ENCODE data around the gene CDH4.
A peak's percentile ranks its signal among the peaks of the same experiment; 100 is the strongest.
"Not testable (repeated sequence)": the region's sequence is repeated elsewhere in the genome, so short reads cannot be mapped to it uniquely, and the experiment has no call there.

CDH4 gene

DNA sequence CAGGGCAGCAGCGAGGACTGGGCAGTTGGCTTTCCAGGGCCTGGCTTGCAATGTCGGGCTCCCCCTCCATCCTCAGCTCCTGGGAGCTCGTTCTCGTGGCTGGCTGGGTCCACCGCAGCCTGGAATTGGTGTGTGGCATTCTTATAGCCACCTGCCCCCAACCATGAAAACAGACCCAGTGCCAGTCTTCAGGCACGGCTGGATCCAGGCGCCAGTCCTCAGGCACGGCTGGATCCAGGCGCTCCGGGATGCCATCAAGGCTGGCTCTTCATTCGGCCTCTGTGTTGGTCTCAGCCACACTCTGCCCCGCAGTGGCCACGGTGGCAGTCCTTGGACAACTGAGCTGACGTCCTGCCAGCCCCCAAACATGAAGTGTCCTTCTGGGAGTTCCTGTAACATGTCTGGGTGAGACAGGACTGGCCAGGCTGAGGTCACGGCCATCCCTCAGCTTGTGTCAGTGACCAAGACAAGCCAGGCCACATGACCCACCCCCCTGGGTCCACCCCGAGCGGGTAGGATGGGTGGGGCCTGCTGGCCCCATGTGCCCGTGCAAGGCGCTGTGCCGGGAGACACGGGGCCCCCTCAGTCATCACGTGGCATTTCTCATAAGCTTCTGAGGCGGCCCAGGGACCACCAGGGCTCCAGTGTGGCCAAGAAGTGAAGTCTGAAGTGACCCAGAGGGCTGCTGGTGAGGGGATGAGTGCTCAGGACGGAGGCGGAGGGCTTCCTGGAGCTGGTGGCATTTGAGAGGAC lies 714.6 kb downstream of the CDH4 start:
- H3K4me3 ChIP-seq: no peak overlapping the region
- H3K9me3 ChIP-seq: no peaks in the 10 kb centered on the region
- in situ Hi-C loops (cut with MboI; ENCODE audit: low sequenced_read_pairs): no loop called here
- DNase-seq (ENCODE audit: low spot score in 2 of 2): peak in 1 of 2 experiments; percentile 4
- no peaks in the 10 kb centered on the region for H3K4me1 ChIP-seq
- no peaks in the 10 kb centered on the region for H3K36me3 ChIP-seq (replicated peaks)
- H3K27me3 ChIP-seq (ENCODE audit: low read depth): no peaks in the 10 kb centered on the region

DNA sequence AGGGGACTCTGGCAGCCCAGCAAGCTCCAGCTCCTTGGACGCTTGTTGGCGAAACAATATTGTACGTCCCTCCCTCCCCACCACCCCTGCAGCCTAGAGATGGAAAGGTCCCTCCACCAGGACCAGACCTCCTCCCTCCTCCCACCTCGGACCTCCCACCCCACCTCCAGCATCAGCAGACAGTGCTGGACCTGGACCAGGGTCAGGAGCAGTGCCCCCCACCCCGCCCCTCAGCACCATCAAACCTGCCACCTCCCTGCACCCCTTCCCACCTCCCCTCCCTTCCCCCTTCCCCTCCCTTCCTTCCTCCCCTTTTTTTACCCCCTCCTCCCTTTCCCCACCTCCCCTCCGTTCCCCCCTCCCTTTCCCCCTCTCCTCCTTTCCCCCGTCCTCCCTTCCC lies 715.2 kb downstream of the CDH4 start:
- no peaks in the 10 kb centered on the region for H3K4me1 ChIP-seq
- no peaks in the 10 kb centered on the region for H3K9me3 ChIP-seq
- peak in 1 of 2 experiments; percentile 5 for DNase-seq (ENCODE audit: low spot score in 2 of 2)
- H3K4me3 ChIP-seq: no peak overlapping the region
- H3K27me3 ChIP-seq (ENCODE audit: low read depth): no peaks in the 10 kb centered on the region
- in situ Hi-C loops (cut with MboI; ENCODE audit: low sequenced_read_pairs): no loop called here
- H3K36me3 ChIP-seq (replicated peaks): no peaks in the 10 kb centered on the region

DNA sequence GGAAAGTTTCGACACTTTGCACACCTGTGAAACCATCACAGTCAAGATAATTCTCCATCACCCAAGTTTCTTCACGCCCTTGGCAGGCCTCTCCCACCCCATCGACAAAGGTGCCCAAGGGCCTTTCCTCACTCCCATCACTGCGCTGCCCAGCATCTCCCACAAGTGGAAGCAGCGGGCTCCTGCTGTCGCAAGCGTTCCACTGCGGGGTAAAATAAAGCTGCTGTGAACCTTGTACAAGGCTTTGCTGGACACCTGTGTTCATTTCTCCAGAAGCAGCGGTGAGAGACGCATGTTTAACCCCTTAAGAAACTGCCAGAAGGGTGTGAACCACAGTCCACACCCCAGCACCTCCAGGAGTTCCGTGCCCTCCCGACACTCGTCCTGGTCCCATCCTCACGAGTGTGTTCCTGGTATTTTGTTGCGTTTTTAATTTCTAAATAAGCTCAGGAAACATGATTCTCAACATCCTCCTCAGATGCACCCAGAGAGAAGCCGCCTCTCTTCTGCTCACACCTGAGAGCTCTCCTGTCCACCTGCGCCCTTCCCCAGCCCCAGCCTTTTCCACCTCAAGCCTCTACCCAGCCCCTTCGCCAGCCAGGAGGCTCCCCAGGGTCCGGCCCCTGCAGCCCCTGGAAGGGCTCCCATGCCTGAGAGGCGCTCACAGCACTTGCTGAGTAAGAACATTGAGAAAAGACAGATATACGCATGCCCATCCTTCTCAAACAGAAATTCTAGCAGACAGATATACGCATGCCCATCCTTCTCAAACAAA lies 716.2 kb downstream of the CDH4 start:
- Histone ChIP-seq H3K27me3 (ENCODE audit: low read depth) (no peaks in the 10 kb centered on the region), H3K36me3 (replicated peaks) (peaks cover 8% of the 10 kb centered on the region), H3K4me1 (no peaks in the 10 kb centered on the region), H3K9me3 (no peaks in the 10 kb centered on the region), H3K4me3 (no peak overlapping the region)
- in situ Hi-C loops (cut with MboI; ENCODE audit: low sequenced_read_pairs): no loop called here
- DNase-seq (ENCODE audit: low spot score in 2 of 2): peak in 1 of 2 experiments; percentile 2

DNA sequence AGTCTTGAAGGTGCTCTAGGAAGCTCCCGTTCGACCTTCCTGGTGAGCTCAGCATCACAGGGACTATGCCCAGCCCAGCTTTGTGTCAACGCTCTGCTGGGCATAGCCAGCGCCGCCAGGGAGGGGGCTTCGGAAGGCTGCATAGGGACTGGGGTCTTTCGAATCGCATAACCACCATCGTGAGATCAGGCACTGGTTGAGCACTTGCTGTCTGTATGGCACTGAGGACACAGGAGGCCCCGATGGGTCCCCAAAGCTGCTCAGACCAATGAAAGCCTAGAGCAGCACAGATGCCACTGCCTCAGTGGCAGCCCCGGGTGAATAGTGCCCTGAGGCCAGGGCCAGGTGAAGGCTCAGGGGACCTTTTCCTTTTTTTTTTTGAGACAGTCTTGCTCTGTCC lies 716.9 kb downstream of the CDH4 start:
- Histone ChIP-seq H3K9me3 (no peaks in the 10 kb centered on the region), H3K36me3 (replicated peaks) (peaks cover 15% of the 10 kb centered on the region), H3K4me3 (no peak overlapping the region), H3K4me1 (no peaks in the 10 kb centered on the region), H3K27me3 (ENCODE audit: low read depth) (no peaks in the 10 kb centered on the region)
- peak in 1 of 2 experiments; percentile 2 for DNase-seq (ENCODE audit: low spot score in 2 of 2)
- in situ Hi-C loops (cut with MboI; ENCODE audit: low sequenced_read_pairs): no loop called here

DNA sequence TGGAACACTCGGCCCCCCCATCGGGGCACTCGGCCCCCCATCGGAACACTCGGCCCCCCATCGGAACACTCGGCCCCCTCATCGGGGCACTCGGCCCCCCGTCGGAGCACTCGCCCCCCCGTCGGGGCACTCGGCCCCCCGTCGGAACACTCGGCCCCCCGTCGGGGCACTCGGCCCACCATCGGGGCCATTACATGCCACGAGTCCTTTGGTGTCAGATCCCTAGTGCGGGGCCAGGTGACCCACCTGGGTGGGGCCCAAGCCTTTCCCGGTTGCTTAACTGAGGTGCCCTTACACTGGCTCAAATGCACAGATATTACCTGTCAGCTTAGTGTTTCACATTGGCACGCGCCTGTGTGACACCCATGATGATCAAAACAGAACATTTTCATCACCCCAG lies 717.7 kb downstream of the CDH4 start:
- H3K4me1 ChIP-seq: no peaks in the 10 kb centered on the region
- no peak overlapping the region for H3K4me3 ChIP-seq
- H3K36me3 ChIP-seq (replicated peaks): peaks cover 20% of the 10 kb centered on the region
- H3K27me3 ChIP-seq (ENCODE audit: low read depth): no peaks in the 10 kb centered on the region
- in situ Hi-C loops (cut with MboI; ENCODE audit: low sequenced_read_pairs): no loop called here
- DNase-seq (ENCODE audit: low spot score in 2 of 2): no peak
- H3K9me3 ChIP-seq: no peaks in the 10 kb centered on the region

DNA sequence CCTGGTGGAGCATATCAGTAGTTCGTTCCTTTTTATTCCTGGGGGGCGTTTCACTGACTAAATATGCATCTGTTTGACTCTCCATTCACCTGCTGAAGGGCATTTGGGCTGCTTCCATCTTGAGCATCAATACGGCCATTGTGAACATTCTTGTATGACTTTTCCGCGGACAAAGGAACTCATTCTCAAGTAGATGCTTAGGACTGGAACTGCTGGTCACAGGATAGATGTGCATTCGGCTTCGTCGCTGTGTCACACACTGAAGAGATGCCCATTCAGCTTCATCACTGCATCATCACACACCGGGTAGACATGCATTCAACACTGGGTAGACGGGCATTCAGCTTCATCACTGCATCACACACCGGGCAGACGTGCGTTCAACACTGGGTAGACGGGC lies 718.3 kb downstream of the CDH4 start:
- H3K9me3 ChIP-seq: no peaks in the 10 kb centered on the region
- DNase-seq (ENCODE audit: low spot score in 2 of 2): no peak
- H3K4me1 ChIP-seq: no peaks in the 10 kb centered on the region
- H3K36me3 ChIP-seq (replicated peaks): peaks cover 20% of the 10 kb centered on the region
- H3K4me3 ChIP-seq: no peak overlapping the region
- no peaks in the 10 kb centered on the region for H3K27me3 ChIP-seq (ENCODE audit: low read depth)
- in situ Hi-C loops (cut with MboI; ENCODE audit: low sequenced_read_pairs): no loop called here

DNA sequence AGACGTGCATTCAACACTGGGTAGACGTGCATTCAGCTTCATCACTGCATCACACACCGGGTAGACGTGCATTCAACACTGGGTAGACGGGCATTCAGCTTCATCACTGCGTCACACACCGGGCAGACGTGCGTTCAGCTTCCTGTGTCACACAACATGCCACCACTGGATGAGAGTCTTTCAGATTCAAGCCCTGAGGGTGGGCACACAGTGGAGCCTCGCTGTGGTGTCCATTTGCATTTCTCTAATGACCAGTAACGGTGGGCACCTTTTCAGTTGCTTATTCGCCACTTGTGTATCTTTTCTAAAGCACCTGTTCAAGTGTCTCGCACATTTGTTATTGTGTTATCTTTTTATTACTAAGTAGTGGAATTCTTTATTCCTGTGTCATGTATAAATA lies 719.5 kb downstream of the CDH4 start:
- H3K4me3 ChIP-seq; in situ Hi-C loops (cut with MboI; ENCODE audit: low sequenced_read_pairs); DNase-seq (ENCODE audit: low spot score in 2 of 2); H3K9me3 ChIP-seq; H3K4me1 ChIP-seq; H3K27me3 ChIP-seq (ENCODE audit: low read depth): not testable (repeated sequence)
- H3K36me3 ChIP-seq (replicated peaks): peaks cover 25% of the 10 kb centered on the region

DNA sequence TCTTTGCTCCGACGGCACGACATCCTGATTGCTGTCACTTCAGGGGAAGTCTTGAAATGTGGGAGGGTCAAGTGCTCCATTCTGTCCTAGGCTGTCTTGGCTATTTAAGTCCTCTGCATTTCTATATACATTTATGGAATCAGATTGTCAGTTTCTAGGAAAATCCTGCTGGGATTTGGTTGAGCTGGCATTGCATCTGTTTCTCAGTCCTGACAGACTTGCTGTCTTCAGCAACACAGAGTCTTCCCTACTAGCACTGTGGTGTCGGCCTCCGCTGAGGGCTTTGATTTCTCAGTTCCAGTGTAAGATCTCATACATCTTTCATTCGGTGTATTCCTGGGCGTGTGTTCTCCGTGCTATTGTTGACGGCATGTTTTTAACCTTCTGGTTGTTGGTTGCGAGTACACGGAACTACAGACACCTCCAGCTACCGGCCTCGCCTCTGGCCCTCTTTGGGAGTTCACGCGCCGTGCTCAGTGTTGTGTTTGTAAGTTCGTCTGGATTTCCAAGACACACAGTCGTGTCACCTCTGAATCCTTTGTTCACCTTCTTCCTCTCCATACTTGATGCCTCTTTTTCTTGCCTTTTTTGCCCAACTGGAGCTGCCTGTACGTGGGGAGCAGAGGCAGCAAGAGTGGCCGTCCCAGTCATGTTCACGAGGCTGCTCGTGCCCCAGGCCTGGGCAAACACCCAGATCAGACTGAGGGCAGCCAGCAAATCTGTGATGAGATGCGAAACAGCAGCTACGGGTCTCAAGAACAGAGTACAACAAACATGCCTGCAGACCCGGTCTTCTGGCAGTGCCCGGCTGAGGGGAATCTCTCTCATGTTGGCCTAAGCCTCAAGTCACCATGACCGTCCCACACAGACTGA lies 720.8 kb downstream of the CDH4 start:
- DNase-seq (ENCODE audit: low spot score in 2 of 2): no peak
- Histone ChIP-seq H3K27me3 (ENCODE audit: low read depth) (no peaks in the 10 kb centered on the region), H3K9me3 (no peaks in the 10 kb centered on the region), H3K4me1 (peaks cover 6% of the 10 kb centered on the region), H3K36me3 (replicated peaks) (peaks cover 26% of the 10 kb centered on the region), H3K4me3 (no peak overlapping the region)
- in situ Hi-C loops (cut with MboI; ENCODE audit: low sequenced_read_pairs): no loop called here

DNA sequence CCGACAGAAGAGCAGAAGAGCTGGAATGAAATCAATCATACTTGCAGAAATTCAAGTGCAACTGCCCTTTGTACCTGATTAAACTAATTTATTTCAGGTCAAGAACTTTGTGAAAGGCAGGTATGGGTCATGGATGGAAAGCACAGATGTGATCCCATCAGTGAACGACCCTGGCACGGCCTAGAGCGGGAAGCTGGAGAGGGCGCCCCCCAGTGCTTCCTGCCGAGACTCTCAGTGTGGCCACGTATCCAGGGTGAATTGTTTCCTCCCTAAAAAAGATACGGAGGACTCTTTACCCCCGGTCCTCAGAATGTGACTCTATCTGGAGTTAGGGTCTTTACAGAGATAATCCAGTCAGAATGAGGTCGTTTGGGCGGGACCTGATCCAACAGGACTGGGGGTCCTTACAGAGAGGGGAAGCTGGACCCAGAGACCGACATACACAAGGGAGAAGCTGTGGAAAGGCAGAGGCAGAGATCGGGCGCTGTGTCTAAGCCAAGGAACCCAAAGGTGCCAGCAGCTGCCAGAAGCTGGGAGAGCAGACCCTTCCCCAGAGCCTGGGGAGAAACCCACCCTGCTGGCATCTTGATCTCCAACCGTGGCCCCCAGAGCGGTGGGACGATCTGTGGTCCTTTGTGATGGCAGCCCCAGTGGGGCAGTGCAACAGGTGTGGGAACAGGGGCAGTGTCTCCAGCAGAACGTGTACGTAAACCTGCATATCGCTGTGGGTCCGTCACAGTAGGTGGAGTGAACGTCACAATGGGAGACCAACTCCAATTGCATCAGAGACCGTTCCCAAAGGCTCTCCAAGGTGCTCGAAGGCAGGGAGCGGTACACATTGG lies 721.7 kb downstream of the CDH4 start:
- Histone ChIP-seq H3K4me1 (peaks cover 6% of the 10 kb centered on the region), H3K4me3 (no peak overlapping the region), H3K9me3 (no peaks in the 10 kb centered on the region), H3K36me3 (replicated peaks) (peaks cover 26% of the 10 kb centered on the region), H3K27me3 (ENCODE audit: low read depth) (no peaks in the 10 kb centered on the region)
- DNase-seq (ENCODE audit: low spot score in 2 of 2): no peak
- in situ Hi-C loops (cut with MboI; ENCODE audit: low sequenced_read_pairs): no loop called here

DNA sequence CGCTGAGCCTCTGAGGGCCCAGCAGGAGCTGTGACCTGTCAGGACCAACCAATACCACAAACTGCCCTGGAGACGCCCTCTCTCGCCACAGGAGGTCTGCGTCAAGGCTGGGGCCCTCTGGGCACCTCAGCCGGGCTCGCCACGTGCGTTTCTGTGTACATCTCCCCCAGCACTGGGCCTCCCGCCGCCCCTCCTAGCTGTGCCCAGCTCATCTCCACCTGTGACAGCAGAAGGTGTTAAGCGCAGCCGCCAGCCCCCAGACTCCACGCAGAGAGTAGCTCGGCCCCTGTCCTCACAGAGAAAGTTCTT lies 722.2 kb downstream of the CDH4 start:
- peaks cover 6% of the 10 kb centered on the region for H3K4me1 ChIP-seq
- no peaks in the 10 kb centered on the region for H3K9me3 ChIP-seq
- DNase-seq (ENCODE audit: low spot score in 2 of 2): no peak
- peaks cover 26% of the 10 kb centered on the region for H3K36me3 ChIP-seq (replicated peaks)
- in situ Hi-C loops (cut with MboI; ENCODE audit: low sequenced_read_pairs): no loop called here
- H3K27me3 ChIP-seq (ENCODE audit: low read depth): no peaks in the 10 kb centered on the region
- no peak overlapping the region for H3K4me3 ChIP-seq

DNA sequence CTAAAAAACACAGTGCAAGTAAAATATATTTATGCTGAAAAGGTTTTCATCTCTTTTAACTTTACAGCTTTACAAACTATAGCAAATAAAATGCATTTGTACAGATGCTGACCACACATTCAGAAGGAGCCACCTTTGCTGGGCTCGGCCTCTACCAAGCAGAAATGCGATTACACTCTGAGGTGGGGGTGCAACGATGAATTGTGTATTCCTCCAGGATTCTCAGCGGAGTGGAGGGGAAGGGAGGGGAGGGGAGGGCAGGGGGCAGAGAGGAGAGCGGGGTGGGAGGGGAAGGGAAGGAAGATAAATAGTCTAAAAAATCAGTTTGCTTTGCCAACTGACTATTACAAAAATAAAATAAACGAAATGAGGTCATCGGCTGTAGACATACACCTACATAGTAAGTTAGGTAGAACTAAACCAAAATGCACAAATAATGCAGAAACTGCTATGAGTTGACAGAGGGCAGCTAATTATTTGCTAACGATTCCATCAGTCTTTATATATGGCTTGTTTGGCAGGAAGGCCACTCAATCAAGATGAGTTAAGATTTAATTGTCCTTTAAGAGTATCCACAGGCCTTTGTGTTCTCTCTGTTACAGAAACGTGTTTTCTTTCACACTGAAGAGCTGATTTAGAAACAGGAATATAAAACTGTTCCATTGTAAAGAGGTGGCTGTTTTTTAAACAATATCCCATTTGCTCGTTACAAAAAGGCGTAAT lies 723.5 kb downstream of the CDH4 start:
- no peaks in the 10 kb centered on the region for H3K9me3 ChIP-seq
- peaks cover 26% of the 10 kb centered on the region for H3K36me3 ChIP-seq (replicated peaks)
- peak in 1 of 2 experiments; percentile 78 for DNase-seq (ENCODE audit: low spot score in 2 of 2)
- no peak overlapping the region for H3K4me3 ChIP-seq
- H3K27me3 ChIP-seq (ENCODE audit: low read depth): no peaks in the 10 kb centered on the region
- peaks cover 6% of the 10 kb centered on the region for H3K4me1 ChIP-seq
- in situ Hi-C loops (cut with MboI; ENCODE audit: low sequenced_read_pairs): no loop called here

DNA sequence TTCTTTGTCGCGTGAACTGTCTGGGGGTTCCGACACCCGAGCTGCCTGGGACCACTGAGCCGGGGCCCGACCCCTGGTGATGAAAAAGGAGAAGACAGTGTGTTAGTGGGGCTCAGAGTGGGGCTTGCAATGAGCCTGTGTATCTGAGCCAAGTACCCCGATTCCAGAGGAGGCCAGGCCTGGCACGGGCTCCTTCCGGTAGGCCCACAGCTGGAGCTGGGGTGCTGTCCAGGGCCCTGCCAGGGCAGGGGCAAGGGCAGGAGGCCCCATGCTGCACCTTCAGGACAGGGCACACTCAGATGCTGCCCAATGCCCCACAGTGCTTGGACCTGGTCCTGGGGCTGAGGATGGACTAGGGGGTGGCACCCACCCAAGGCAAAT lies 724.2 kb downstream of the CDH4 start:
- in situ Hi-C loops (cut with MboI; ENCODE audit: low sequenced_read_pairs): no loop called here
- Histone ChIP-seq H3K4me1 (peaks cover 6% of the 10 kb centered on the region), H3K9me3 (no peaks in the 10 kb centered on the region), H3K36me3 (replicated peaks) (peaks cover 26% of the 10 kb centered on the region), H3K4me3 (no peak overlapping the region), H3K27me3 (ENCODE audit: low read depth) (no peaks in the 10 kb centered on the region)
- no peak for DNase-seq (ENCODE audit: low spot score in 2 of 2)

Data from HAP-1 (cell line).